GM19372 (cell line): ENCODE results near the gene RFX7.

ENCODE experiments used
- ATAC-seq: cut with Tn5 transposase; IDR thresholded peaks from one replicate; pipeline ENCODE4 v1.9.1; 2021; ENCODE audit warnings: mild to moderate bottlenecking, low read depth, moderate library complexity; ENCODE audit not compliant: unreplicated experiment

The RFX7 gene

DNA sequence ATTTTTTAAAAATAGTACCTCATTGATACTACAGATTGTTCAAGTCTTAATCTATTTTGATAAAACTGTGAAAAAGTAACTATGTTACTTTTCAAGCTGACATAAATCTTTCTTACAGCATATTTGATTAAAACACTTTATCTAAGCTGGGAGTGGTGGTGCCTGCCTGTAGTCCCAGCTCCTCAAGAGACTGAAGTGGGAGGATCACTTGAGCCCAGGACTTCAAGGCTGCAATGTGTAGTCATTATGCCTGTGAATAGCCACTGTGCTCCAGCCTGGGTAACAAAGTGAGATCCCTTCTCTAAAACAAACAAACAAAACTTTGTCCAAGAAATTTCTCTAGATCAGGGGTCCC lies 190.7 kb downstream of the RFX7 start:
- no peak for ATAC-seq

DNA sequence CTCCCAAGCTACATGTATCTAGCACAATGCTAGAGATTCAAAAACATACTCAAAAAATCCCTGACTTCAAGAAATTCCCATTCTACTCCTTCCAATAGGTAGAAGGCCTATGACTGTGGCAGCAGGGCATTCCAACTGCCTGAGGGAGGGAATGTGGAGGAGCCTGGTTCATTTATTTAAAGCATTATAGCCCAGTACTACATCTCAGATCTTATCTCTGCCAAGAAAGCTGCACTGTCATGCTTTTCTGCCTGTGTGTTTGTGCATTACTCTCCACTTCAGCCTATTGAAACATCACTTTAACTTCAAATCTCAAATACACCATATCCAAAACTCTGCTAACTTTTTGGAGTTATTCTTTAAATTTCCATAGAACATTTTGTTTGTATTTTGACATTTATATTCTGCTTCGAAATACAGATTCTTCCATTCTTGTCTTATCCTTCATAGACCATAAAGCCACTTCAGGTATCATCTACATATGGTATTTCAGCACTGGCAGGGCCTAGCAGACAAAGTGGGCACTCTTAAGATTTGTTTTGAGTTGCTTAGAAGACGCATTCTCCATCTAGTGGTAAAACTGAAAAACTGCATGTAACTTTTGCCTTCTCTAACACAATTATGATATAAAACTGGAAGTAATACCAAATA lies 191.2 kb downstream of the RFX7 start:
- no peak for ATAC-seq

DNA sequence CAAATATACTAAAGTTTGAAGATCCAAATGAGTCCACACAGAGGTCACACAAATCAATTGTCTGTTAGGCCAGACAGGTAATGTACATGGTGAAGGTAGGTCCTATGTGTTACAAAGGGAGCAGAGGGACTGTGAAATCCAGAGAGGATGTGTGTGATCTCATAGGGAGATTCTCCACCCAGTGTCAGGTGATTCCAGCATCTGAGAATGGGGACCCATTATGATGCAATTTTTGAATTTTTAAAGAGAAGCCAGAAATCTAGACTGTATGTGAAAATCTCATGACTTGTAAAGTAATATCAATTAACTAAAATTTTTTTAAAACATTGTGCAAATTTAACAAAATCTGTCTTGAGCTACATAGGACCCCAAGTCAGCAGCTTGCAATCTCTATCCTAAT lies 192.0 kb downstream of the RFX7 start:
- ATAC-seq = no peak

DNA sequence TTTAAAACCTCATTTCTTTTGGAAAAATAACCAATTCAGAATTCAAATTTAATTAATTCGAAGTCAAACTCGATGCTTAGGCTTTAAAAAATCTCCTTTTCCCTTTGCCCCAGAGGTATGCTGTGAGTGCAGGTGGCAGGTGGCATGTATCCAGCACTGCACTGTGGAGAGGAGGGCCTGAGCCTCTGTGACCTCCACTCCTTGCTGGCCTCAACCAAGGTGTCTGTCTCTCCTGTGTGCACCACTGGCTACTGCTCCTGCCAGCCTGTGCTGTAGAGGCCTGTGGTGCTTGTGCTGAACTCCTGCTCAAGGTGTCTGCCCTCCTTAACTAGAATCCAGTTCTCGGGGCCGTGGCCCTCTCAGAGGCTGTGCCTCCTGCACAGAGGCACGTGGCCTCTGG lies 194.1 kb downstream of the RFX7 start:
- ATAC-seq = no peak

DNA sequence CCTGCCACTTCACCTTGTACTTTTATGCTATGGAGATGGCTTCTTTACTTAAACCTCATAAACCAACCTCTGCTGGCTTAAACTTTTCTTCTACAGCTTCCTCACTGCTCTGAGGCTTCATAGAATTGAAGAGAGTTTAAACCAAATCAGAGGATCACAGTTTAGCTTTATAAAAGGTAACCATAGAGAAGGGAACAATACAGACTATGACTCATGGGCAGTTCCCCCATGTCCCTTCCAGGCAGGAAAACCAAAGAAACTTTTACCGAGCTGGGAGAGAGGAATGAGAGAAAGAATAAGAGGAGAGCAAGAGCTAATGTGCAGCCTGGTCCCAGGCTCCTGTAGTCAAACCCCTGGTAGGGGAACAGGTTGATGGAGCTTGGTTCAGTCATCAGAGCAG lies 196.3 kb downstream of the RFX7 start:
- ATAC-seq = no peak

DNA sequence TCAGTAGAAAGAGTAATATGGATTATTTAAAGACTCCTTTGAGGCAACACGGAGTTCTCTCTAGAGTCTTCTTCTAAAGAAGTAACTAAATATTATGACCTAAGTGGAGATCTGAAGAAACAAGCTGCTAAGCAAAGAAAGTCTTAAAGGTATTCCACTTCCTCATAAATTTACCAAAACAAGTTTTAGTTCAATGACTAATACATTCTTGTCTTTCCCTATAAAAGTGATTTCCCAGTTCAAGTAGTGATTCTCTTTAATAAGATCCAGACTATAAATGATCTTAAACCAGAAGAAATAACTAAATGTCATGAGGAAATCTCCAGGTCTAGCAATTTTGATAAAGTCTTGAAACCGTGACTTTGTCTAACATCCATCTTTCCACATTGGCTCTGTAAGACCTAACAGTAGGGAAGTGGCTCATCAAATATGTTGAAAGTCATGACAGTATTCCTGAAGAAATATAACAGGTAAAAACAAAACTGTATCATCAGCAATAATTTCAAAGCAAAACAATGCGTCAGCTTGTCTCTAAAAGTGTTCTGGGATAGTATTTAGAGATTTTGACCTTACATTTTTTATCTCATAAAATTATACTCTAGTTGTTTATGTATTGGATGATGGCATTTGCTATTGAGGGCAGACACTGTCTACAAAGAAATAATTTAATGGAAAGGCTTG lies 198.5 kb downstream of the RFX7 start:
- ATAC-seq = no peak

DNA sequence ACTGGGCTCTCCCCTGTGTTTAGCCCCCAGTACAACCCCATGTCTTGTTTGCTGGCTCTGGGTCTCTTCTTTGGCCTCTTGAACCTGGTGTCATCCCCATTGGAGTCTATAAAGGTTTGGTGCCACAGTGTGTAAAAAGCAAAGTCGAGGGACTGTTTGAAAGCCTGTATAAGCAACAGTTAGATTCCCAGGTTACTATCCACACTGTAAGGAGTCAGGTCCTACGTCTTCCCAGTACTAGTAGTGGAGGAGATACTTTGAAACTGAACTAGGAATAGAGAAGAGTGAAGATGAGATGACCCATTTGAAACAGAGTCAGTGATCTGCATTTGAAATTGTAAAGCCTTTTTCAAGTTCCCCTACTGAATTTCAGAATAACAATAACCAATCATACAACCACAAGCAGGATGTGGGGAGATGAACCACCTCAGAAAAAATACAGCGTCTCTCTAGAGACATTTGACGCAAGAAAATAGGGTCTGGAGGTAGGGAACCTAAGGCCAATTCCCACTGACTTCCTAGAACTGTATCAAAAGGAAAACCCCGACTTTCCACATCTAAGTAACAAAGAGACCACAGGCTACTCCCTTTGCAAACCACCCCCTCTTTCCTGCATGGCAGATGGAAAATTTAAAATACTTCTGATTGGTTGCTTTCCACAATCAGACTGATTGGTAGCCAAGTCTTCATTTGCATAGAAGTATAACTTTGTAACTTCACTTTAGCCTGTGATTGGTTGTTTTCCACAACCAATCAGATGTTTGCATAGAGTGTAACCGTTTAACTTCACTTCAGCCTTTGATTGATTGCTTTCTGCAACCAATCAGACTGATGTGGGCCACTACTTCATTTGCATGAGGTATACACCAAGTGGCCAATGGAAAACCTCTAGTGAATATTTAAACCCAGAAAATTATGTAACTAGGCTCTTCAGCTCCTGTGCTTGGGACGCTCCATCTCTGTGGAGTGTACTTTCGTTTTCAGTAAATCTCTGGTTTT lies 200.4 kb downstream of the RFX7 start:
- ATAC-seq = no peak

DNA sequence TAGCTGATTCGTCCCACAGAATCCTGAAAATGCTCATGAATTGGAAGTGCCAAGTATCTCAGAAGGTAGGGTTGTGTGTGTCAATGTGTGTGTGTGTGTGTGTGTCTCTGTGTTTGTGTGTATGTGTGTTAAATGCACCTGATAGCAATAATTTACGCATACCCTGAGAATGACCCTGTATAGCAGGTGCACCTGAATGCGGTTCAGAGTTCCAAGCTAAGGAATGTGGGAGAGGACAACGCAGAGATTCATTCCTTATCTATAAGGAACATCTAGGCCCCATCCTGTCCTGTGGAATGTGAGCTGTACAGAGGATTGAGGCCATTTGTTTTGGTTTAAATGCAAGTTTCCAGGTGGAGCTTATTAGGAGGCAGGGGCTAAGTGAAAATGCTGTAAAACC lies 201.2 kb downstream of the RFX7 start:
- ATAC-seq = no peak

DNA sequence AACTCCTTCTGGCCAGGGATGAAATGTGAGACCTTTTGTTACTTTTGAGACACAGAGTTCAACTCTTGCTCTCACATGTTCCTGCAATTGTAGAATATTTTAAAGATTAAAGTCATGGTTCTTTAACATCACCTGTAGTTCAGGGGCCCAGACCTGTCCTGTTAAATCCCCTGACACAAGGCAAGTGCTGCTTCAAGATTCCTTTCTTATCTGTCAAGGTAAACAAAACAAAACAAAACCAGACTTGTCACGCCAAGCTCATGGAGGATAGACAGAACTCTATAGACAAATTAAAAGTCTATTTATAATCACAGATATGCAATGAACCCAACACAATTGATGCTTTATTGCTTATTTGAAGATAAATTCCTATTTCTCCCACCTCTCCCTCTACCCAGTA lies 201.6 kb downstream of the RFX7 start:
- ATAC-seq = no peak

DNA sequence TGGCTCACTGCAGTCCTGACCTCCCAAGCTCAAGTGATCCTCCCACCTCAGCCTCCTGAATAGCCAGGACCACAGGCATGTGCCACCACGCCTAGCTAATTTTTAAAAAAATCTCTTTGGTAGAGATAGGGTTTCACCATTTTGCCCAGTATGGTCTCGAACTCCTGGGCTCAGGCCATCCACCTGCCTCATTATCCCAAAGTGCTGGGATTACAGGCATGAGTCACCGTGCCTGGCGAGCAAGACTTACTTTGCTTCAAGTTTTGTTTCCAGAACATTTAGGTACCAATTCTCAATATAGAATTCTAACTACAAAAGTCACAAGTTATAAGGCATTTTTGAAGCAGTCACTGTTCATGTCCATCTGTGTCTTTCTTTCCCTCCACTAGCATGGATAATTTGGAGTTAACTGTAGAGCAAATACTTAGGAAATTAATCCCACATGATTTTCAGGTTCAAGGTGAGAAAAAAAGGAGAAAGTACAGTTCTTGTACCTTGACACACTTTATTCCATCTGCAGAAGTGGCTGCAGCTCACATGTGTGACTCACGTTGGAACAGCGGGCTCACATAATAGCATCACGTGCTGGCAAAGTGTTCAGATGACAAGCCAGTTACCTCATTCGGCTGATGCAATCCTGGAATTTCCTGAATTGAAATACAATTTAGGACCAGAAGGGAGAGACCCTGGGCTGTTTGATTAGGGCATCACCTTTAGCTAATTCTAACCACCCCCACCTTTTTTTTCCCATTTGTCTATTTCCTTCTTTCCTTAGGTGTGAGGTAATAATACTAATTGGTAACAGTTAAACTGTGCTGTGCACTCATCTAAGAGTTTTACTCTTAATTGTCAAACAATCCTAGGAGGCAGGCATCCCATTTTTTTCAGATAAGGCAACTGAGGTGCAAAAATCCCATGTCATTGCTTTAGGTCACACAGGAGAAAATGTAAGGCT lies 203.3 kb downstream of the RFX7 start:
- ATAC-seq = no peak

DNA sequence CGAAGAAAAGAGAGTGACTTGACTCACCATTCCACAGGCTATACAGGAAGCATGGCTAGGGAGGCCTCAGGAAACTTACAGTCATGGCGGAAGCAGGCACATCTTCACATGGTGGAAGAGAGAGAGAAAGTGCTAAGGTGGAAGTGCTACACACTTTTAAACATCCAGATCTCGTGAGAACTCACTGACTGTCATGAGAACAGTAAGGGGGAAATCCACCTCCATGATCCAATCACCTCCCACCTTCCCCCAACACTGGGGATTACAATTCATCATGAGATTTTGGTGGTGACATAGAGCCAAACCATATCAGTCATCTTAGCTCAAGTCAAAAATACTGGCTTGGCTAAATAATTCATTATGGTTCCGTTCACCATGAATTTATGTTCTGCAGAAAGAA lies 205.0 kb downstream of the RFX7 start:
- ATAC-seq = no peak

DNA sequence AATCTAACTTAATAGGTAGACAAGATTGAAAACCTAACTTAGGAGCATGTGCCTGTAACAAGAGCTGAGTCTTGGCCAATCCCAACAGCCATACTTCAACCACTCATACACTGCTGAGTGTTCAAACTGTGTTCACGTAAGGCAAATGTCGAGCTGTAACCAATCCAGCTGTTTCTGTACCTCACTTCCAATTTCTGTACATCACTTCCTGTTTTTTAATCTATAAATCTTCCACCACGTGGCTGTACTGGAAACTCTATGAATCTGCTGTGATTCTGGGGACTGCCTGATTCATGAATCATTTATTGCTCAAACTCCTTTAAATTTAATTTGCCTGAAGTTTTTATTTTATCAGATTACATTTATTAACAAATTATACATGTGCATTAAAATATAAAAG lies 205.7 kb downstream of the RFX7 start:
- no peak for ATAC-seq
